GM12872 (cell line): Measurements from ENCODE around the gene MCEE.

ENCODE experiments used
- TF ChIP-seq, protein P1 (sequence below): IDR thresholded peaks from 3 replicates; pipeline ENCODE4 v1.5.1; 2011; ENCODE audit warnings: low read depth, mild to moderate bottlenecking, low read length, moderate library complexity; ENCODE audit not compliant: insufficient read depth

The MCEE gene

DNA sequence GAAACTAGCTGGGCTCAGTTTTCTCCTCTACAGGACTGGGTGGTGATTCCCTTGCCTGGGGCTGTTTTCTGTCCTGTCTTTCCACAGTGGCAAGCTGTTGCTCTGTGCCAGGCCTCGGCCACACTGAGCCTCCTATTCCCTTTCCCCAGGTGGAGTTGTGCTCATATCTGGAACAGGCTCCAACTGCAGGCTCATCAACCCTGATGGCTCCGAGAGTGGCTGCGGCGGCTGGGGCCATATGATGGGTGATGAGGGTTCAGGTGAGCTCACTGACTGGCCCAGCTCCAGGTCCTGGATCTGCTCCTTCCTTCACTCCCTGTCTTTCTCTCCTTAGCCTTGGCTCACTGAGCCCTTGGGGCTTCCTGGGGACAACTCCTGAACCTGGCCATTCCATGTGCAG is 57.5 kb downstream of the MCEE start:
- TF ChIP-seq, protein P1, sequence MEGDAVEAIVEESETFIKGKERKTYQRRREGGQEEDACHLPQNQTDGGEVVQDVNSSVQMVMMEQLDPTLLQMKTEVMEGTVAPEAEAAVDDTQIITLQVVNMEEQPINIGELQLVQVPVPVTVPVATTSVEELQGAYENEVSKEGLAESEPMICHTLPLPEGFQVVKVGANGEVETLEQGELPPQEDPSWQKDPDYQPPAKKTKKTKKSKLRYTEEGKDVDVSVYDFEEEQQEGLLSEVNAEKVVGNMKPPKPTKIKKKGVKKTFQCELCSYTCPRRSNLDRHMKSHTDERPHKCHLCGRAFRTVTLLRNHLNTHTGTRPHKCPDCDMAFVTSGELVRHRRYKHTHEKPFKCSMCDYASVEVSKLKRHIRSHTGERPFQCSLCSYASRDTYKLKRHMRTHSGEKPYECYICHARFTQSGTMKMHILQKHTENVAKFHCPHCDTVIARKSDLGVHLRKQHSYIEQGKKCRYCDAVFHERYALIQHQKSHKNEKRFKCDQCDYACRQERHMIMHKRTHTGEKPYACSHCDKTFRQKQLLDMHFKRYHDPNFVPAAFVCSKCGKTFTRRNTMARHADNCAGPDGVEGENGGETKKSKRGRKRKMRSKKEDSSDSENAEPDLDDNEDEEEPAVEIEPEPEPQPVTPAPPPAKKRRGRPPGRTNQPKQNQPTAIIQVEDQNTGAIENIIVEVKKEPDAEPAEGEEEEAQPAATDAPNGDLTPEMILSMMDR, result no peak

DNA sequence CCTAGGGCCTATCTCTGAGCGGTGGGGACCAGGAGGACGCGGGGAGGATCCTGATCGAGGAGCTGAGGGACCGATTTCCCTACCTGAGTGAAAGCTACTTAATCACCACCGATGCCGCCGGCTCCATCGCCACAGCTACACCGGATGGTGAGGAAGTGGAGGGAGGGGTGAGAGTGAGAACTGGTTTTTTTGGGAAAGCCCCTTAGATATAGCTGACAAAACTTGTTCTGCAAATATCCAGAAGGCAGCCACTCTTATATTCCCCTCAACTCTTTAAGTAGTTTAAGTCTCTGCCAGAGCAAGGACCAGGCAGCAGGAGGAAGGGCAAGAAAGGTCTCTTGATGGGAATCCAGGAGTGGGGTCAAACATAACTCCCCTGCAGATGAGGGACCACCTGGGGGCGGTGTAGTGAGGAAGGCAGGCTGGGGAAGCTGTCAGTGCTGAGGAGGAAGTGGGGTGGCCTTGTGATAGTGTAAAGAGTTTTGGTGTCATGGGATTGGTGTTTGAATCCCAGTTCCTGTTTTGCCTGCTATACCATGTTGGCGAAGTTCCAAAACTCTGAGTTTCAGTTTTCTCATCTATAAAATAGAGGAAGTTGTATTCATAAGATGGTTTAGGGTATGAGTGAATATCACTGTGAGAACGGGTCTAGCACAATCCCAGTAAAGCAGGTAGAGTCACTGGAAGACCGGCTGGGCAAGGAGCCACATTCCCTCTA is 58.2 kb downstream of the MCEE start:
- TF ChIP-seq, protein P1, result peak; percentile 51

DNA sequence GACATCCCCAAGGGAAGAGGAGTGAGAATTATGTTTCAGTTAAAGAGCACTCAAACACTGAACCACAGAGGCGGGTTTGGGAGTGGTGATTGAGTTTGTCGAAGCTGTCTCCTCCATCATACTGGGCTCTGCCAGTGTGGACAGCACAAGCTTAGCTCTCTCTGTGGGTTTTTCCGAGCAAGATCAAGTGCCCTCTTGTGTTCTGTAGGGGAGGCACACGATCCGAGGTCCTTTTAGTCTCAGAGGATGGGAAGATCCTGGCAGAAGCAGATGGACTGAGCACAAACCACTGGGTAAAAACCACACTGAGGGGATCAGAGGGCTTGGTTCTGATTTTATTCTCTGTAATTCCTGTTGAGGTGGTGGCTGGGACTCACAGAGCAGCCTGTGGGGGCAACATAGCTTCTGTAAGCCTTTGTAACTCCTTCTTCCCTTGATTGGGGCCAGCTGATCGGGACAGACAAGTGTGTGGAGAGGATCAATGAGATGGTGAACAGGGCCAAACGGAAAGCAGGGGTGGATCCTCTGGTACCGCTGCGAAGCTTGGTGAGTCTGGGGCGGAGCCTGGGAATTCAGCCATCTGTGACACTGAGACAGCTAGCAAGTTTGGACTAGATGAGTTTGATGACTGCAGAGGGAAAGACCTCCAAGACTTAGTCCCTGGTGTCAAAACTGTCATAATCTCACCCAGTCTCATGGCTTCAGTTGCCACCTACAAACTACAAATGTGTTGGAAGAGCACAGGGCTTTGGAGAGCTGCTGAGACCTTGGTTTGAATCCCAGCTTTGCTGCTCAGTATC is 59.5 kb downstream of the MCEE start:
- TF ChIP-seq, protein P1, result peak; percentile 40; the same call in 1 of the 3 replicates

DNA sequence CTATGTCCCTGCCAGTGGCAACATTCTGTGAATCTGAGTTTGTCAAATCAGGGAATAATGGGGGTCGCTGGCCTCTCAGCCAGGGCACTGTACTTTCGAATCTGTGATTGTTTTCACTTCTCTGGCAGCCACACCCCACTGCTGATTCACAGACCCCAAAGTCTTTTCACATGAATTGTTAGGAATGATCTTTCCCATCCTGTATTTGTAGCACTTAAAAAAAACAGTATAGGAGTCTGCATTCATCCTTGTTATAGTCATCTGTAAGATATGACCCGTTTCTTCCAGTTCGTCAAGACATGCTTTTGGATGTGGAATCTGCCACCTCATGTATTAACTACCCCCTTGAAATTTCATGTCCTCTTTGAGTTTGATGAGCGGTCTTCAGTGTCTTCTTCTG is 60.7 kb downstream of the MCEE start:
- TF ChIP-seq, protein P1, result no peak

DNA sequence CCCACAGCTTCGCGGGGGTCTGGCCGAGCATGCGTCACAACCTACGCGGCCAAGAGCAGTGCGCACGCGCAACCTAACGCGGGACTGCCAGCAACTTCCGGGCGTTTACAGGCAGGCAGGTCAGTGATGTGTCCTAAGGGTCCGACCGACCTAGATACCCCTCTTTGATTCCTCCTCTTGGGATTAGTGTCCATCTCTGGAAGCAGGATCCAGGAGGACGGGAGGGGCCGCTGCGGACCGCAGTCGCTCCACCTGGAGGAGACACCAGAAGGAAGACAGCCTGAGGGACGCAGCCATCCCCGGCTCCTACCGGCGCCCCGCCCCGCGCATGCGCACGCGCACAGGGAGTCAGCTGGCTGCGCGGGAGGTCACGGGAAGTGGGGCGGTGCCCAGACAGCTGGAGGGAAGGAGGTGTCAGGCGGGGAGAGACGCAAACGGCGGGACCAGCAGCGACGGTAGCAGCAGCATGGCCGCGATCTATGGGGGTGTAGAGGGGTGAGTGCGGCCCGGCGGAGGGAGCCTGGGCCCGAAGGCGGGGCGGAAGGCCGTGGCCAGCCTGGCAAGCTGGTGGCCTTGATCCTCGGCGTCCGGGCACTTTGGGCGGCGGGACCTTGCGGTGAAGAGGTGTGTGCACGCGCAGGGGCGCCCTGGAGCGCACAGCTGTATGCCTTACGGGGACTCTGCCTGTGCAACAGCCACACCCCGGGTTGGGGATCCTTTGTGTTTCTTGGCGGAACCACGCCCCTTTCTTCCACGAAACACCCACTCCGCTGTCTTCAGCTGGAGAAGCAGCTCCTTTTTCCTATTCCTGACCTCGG is 61.6 kb downstream of the MCEE start, which contains the start of gene NAGK:
Gene NAGK (plus strand): TSS at position 431 of the 818 bp plus-strand sequence. CDS start 36 bp downstream, at position 467.
- TF ChIP-seq, protein P1, result no peak

DNA sequence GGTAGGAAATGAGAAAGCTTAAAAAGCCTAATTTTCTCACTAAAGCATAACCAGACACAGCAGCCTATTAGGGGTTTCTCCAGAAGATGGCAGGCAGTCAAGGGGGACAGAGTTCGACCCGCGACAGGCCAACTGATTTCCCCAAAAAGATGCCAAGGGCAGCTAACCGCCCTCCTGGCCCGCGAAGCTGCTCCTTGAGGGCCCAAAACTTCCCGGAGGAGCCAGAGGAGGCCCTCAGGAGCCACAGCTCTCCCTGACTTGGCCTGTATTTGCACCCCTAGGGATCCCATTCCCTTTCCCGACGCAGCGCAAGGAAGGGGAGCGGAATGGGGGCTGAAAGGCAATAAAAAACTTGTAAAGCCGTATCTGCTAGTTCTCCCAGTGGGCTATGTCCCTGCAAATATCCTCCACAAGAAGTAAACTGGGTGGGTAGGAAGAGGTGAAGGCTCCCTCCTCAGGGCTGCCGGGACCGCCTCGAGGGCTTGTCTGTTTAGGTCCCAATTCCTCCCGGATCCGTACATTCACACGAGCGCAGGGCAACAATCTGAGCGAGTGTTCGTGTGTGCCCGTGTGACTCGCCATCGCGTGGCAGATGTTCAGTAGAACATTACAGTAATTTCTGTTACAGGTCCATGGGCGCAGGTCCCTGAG is 62.3 kb downstream of the MCEE start:
- TF ChIP-seq, protein P1, result 0 out of 3 replicates have a peak, but pooled peaks have one; percentile 24

DNA sequence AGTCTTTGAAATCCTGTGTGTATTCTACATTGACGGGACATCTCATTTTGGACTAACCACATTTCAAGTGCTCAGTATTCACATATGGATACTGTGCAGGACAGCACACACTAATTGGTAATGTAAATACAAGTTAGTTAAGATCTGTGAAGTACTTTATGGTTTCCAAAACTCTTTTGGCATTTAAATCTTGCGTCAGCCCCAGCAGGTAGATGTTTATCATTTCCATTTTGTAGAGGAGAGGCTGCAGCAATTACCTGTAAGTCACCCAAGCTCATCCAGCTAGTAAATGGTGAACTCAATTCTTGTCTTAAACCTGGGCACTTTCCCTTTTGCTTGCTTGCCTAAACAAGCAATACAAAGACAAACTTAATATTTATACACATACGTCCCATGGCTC is 63.2 kb downstream of the MCEE start:
- TF ChIP-seq, protein P1, result no peak
